ENCODE measurements around the gene FHIT.

- no peak for TF ChIP-seq POLR2A (IDR thresholded peaks at IDR 0.05)
- no peak for TF ChIP-seq CTCF (IDR thresholded peaks at IDR 0.05)
- TF ChIP-seq EP300 (IDR thresholded peaks at IDR 0.05): no peak
- TF ChIP-seq POLR2AphosphoS5 (IDR thresholded peaks at IDR 0.05): no peak
These were observed 675.5 kb downstream of the FHIT start for GRCh38 chr3:60575718-60576272.
